GM21390 (cell line): ENCODE measurements around the gene PRKN.

ENCODE experiments used
- ATAC-seq: cut with Tn5 transposase; IDR thresholded peaks from one replicate; pipeline ENCODE4 v1.9.1; 2021; ENCODE audit not compliant: unreplicated experiment

PRKN gene

GRCh38 chr6:161412795-161413194 is 1314.8 kb downstream of the PRKN start:
- ATAC-seq = no peak

- ATAC-seq = no peak
These were observed 1316.2 kb downstream of the PRKN start for GRCh38 chr6:161411265-161411944.

- no peak for ATAC-seq
These were observed 1316.8 kb downstream of the PRKN start for GRCh38 chr6:161410736-161411135.

- ATAC-seq = no peak
These were observed 1317.5 kb downstream of the PRKN start for GRCh38 chr6:161410076-161410475.

GRCh38 chr6:161409353-161409752 is 1318.2 kb downstream of the PRKN start:
- no peak for ATAC-seq

- ATAC-seq = no peak
These were observed 1319.5 kb downstream of the PRKN start for GRCh38 chr6:161408041-161408440.

GRCh38 chr6:161407581-161407980 is 1320.0 kb downstream of the PRKN start:
- no peak for ATAC-seq

- no peak for ATAC-seq
These were observed 1320.5 kb downstream of the PRKN start for GRCh38 chr6:161407115-161407514.

GRCh38 chr6:161406646-161407045 is 1320.9 kb downstream of the PRKN start:
- ATAC-seq = no peak

- ATAC-seq = no peak
These were observed 1322.1 kb downstream of the PRKN start for GRCh38 chr6:161405418-161405817.

GRCh38 chr6:161403717-161404116 is 1323.8 kb downstream of the PRKN start:
- no peak for ATAC-seq

GRCh38 chr6:161401587-161402309 is 1325.8 kb downstream of the PRKN start:
- no peak for ATAC-seq

GRCh38 chr6:161400671-161401070 is 1326.9 kb downstream of the PRKN start:
- ATAC-seq = no peak

GRCh38 chr6:161396539-161396938 is 1331.0 kb downstream of the PRKN start:
- no peak for ATAC-seq

GRCh38 chr6:161395716-161396231 is 1331.8 kb downstream of the PRKN start:
- ATAC-seq = no peak

- no peak for ATAC-seq
These were observed 1333.1 kb downstream of the PRKN start for GRCh38 chr6:161394437-161394836.

- ATAC-seq = peak; percentile 100
These were observed 1333.7 kb downstream of the PRKN start for GRCh38 chr6:161393839-161394364.

GRCh38 chr6:161393292-161393691 is 1334.3 kb downstream of the PRKN start:
- no peak for ATAC-seq

- no peak for ATAC-seq
These were observed 1337.8 kb downstream of the PRKN start for GRCh38 chr6:161389756-161390155.

GRCh38 chr6:161383951-161384350 is 1343.6 kb downstream of the PRKN start:
- no peak for ATAC-seq

- no peak for ATAC-seq
These were observed 1347.6 kb downstream of the PRKN start for GRCh38 chr6:161379834-161380582.
